HepG2 (cell line): ENCODE results near the gene DPP7. TPM values are rescaled to one million over a fixed set of nuclear protein-coding genes. Genes with fewer than 3 reads are reported as not detected.

Source experiments
- AGO1 ChIP-seq: fragments of 200-400 bp; formaldehyde crosslinking; IDR thresholded peaks from 2 replicates; pipeline ENCODE4 v1.6.1; 2017; ENCODE audit warnings: mild to moderate bottlenecking, low read depth, low read length, moderate library complexity; ENCODE audit not compliant: poor library complexity, severe bottlenecking
- GATAD1 ChIP-seq: IDR thresholded peaks from 2 replicates; pipeline ENCODE4 v1.6.1; 2016; ENCODE audit warnings: missing genetic modification reagents, missing compliant biosample characterization
- HNRNPL ChIP-seq: fragments of 200-400 bp; formaldehyde crosslinking; IDR thresholded peaks from 2 replicates; pipeline ENCODE4 v1.6.1; 2017; ENCODE audit warnings: mild to moderate bottlenecking, low read depth, low read length
- HNRNPLL ChIP-seq: fragments of 200-400 bp; formaldehyde crosslinking; IDR thresholded peaks from 2 replicates; pipeline ENCODE4 v1.6.1; 2017; ENCODE audit warnings: mild to moderate bottlenecking, low read depth, low read length; ENCODE audit not compliant: poor library complexity, severe bottlenecking
- HOXA3 ChIP-seq: sonication (generic); formaldehyde crosslinking; IDR thresholded peaks from 2 replicates; pipeline ENCODE4 v1.5.0; 2020; ENCODE audit warnings: missing genetic modification reagents
- MEIS2 ChIP-seq: sonication (generic); formaldehyde crosslinking; IDR thresholded peaks from 2 replicates; pipeline ENCODE4 v1.9.0; 2021; ENCODE audit warnings: mild to moderate bottlenecking, missing genetic modification reagents
- SPEN ChIP-seq: sonication (generic); formaldehyde crosslinking; IDR thresholded peaks from 2 replicates; pipeline ENCODE4 v1.5.1; 2020; ENCODE audit warnings: low read depth, mild to moderate bottlenecking, missing genetic modification reagents
- TFDP1 ChIP-seq: IDR thresholded peaks from 2 replicates; pipeline ENCODE4 v1.6.1; 2016; ENCODE audit warnings: missing compliant biosample characterization, missing genetic modification reagents, borderline replicate concordance
- TIGD3 ChIP-seq: sonication (generic); formaldehyde crosslinking; IDR thresholded peaks from 2 replicates; pipeline ENCODE4 v1.5.1; 2020; ENCODE audit warnings: mild to moderate bottlenecking, missing genetic modification reagents, borderline replicate concordance
- YEATS2 ChIP-seq: sonication (generic); formaldehyde crosslinking; IDR thresholded peaks from 2 replicates; pipeline ENCODE4 v1.4.0; 2020; ENCODE audit warnings: missing genetic modification reagents, borderline replicate concordance
- ZFP90 ChIP-seq: sonication (generic); formaldehyde crosslinking; IDR thresholded peaks from 2 replicates; pipeline ENCODE4 v1.8.0; 2022; ENCODE audit warnings: missing genetic modification reagents, mild to moderate bottlenecking, inconsistent platforms, borderline replicate concordance
- ZNF253 ChIP-seq: sonication (generic); formaldehyde crosslinking; IDR thresholded peaks from 2 replicates; pipeline ENCODE4 v1.8.0; 2022; ENCODE audit warnings: mild to moderate bottlenecking, missing genetic modification reagents, borderline replicate concordance
- ZNF274 ChIP-seq: sonication (generic); formaldehyde crosslinking; IDR thresholded peaks from 2 replicates; pipeline ENCODE4 v1.5.1; 2020; ENCODE audit warnings: mild to moderate bottlenecking, missing genetic modification reagents
- ZNF350 ChIP-seq: sonication (generic); formaldehyde crosslinking; IDR thresholded peaks from 2 replicates; pipeline ENCODE4 v1.4.0; 2020; ENCODE audit warnings: mild to moderate bottlenecking, low read depth, missing genetic modification reagents, borderline replicate concordance
- ZNF670 ChIP-seq: sonication (generic); formaldehyde crosslinking; IDR thresholded peaks from 2 replicates; pipeline ENCODE4 v1.8.0; 2022; ENCODE audit warnings: mild to moderate bottlenecking, missing genetic modification reagents, borderline replicate concordance
- ZNF773 ChIP-seq: sonication (generic); formaldehyde crosslinking; IDR thresholded peaks from 2 replicates; pipeline ENCODE4 v1.4.0; 2020; ENCODE audit warnings: missing genetic modification reagents, borderline replicate concordance
- ZNF891 ChIP-seq: sonication (generic); formaldehyde crosslinking; IDR thresholded peaks from 2 replicates; pipeline ENCODE4 v1.5.0; 2020; ENCODE audit warnings: mild to moderate bottlenecking, missing genetic modification reagents
- polyA plus RNA-seq, 8 experiments: library from polyadenylated mRNA; depleted of rRNA in 3 of 8; stranded (reverse) in 7 of 8; unstranded in 1 of 8; fragments of >200 nt; fragmentation: Illumina TruSeq in 4 of 8; extraction: Trizol in 4 of 8; gene quantifications; 2 replicates each; pipeline versions ENCODE4 v1.2.1 to v1.2.3, GENCODE V29; 2011 to 2016; ENCODE audit warnings: low read depth in 4 of 8, missing spikeins in 1 of 8, mixed read lengths in 1 of 8; ENCODE audit not compliant: insufficient read depth in 1 of 8
- total RNA-seq, 5 experiments: library from RNA; depleted of rRNA; stranded (reverse); fragments of >200 nt; fragmentation: Illumina TruSeq; extraction: Trizol; gene quantifications; 2 replicates each; pipeline ENCODE4 v1.2.3, GENCODE V29; 2016; ENCODE audit warnings: low read depth in 1 of 5
- TF ChIP-seq, protein P1 (sequence below): sonication (generic); formaldehyde crosslinking; IDR thresholded peaks from 2 replicates; pipeline ENCODE4 v1.5.1; 2020; ENCODE audit warnings: mild to moderate bottlenecking, missing genetic modification reagents, moderate library complexity
- TF ChIP-seq, protein P2 (sequence below): sonication (generic); formaldehyde crosslinking; IDR thresholded peaks from 2 replicates; pipeline ENCODE4 v1.4.0; 2020; ENCODE audit warnings: missing genetic modification reagents
- TF ChIP-seq, protein P3 (sequence below): sonication (generic); formaldehyde crosslinking; IDR thresholded peaks from 2 replicates; pipeline ENCODE4 v1.9.0; 2021; ENCODE audit warnings: missing genetic modification reagents, mild to moderate bottlenecking, borderline replicate concordance

The DPP7 gene
- total and polyA plus RNA-seq, 2 of the 13 experiments (the other 11 are each of a cell fraction or from before 2014, with no cell fraction given) = 1.2 to 4.5 TPM

DNA sequence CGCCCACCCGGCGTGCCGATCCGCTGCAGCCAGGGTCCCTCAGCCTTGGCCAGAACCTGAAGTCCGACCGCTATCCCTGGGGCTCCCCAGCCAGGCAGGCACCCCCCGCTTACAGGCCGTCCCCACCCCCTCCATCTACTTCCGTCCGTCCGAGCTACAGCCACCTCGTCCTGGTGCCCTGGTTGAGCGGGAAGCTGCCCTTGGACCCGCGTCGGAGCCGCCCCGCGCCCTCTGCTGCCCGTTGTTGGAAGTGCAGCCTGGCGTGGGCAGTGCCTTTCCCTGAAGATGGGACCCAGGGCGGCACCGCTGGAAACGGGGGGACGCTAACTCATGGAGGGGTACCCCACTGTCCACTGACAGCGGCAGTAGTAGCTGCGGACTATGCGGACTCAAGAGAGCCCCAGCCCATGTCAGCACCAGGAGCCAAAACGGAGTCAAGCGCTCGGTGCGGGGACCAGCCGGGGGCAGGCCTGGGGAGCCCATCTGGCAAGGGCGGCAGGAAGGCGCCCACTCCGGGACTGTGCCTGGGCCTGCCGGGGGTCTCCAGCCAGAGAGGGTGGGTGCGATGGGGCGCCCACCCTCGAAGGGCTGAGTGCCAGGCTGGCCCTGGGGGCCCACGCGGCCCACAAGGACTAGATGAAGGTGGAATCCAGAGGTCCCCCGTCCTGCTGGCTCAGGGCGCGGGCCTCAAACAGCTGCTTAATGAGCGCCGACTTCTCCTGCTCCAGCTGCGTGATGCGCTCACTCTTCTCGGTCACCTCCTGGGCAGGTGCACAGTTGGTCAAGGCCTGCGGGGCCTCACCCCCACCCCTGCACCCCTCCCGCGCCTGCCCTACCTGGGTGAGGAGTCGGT, 50.3 kb downstream of the DPP7 start (continued):
- TF ChIP-seq YEATS2 (CRISPR knock-in tag) = 0 out of 2 replicates have a peak, but pooled peaks have one; percentile 43
- TF ChIP-seq AGO1 = peak; percentile 56
- TF ChIP-seq, protein P1, sequence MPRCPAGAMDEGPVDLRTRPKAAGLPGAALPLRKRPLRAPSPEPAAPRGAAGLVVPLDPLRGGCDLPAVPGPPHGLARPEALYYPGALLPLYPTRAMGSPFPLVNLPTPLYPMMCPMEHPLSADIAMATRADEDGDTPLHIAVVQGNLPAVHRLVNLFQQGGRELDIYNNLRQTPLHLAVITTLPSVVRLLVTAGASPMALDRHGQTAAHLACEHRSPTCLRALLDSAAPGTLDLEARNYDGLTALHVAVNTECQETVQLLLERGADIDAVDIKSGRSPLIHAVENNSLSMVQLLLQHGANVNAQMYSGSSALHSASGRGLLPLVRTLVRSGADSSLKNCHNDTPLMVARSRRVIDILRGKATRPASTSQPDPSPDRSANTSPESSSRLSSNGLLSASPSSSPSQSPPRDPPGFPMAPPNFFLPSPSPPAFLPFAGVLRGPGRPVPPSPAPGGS = 0 out of 2 replicates have a peak, but pooled peaks have one; percentile 51
- peak; percentile 60; the same call in 1 of the 2 replicates for TF ChIP-seq ZNF891 (CRISPR knock-in tag)
- TF ChIP-seq, protein P2, sequence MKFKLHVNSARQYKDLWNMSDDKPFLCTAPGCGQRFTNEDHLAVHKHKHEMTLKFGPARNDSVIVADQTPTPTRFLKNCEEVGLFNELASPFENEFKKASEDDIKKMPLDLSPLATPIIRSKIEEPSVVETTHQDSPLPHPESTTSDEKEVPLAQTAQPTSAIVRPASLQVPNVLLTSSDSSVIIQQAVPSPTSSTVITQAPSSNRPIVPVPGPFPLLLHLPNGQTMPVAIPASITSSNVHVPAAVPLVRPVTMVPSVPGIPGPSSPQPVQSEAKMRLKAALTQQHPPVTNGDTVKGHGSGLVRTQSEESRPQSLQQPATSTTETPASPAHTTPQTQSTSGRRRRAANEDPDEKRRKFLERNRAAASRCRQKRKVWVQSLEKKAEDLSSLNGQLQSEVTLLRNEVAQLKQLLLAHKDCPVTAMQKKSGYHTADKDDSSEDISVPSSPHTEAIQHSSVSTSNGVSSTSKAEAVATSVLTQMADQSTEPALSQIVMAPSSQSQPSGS (CRISPR knock-in tag) = 0 out of 2 replicates have a peak, but pooled peaks have one; percentile 24
- TF ChIP-seq HNRNPLL = peak; percentile 32
- TF ChIP-seq, protein P3, sequence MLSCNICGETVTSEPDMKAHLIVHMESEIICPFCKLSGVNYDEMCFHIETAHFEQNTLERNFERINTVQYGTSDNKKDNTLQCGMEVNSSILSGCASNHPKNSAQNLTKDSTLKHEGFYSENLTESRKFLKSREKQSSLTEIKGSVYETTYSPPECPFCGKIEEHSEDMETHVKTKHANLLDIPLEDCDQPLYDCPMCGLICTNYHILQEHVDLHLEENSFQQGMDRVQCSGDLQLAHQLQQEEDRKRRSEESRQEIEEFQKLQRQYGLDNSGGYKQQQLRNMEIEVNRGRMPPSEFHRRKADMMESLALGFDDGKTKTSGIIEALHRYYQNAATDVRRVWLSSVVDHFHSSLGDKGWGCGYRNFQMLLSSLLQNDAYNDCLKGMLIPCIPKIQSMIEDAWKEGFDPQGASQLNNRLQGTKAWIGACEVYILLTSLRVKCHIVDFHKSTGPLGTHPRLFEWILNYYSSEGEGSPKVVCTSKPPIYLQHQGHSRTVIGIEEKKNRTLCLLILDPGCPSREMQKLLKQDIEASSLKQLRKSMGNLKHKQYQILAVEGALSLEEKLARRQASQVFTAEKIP (CRISPR knock-in tag) = no peak
- TF ChIP-seq TFDP1 (CRISPR knock-in tag) = peak; percentile 88
- 0 out of 2 replicates have a peak, but pooled peaks have one; percentile 33 for TF ChIP-seq ZNF253 (CRISPR knock-in tag)
- TF ChIP-seq GATAD1 (CRISPR knock-in tag) = 0 out of 2 replicates have a peak, but pooled peaks have one; percentile 22
- peak; percentile 85; the same call in 1 of the 2 replicates for TF ChIP-seq HNRNPL
- TF ChIP-seq MEIS2 (CRISPR knock-in tag) = peak; percentile 26; the same call in 1 of the 2 replicates
- peak; percentile 45; the same call in 1 of the 2 replicates for TF ChIP-seq ZNF350 (CRISPR knock-in tag)
- TF ChIP-seq TIGD3 (CRISPR knock-in tag) = no peak
- 0 out of 2 replicates have a peak, but pooled peaks have one; percentile 25 for TF ChIP-seq ZFP90 (CRISPR knock-in tag)
- TF ChIP-seq ZNF670 = no peak
- TF ChIP-seq SPEN (CRISPR knock-in tag) = 0 out of 2 replicates have a peak, but pooled peaks have one; percentile 44
- no peak for TF ChIP-seq ZNF773 (CRISPR knock-in tag)
- TF ChIP-seq HOXA3 = peak; percentile 18; the same call in 1 of the 2 replicates
- 0 out of 2 replicates have a peak, but pooled peaks have one; percentile 44 for TF ChIP-seq ZNF274 (CRISPR knock-in tag)
